Activated T-cell treated with anti-CD3 and anti-CD28 coated beads for 48 hours (primary cell): Measurements from ENCODE around the gene MYO5C.
A peak's percentile ranks its signal among the peaks of the same experiment; 100 is the strongest.

ENCODE experiments used
- DNase-seq: peaks from one replicate; pipeline ENCODE4 v3.0.0-alpha.2; 2020; ENCODE audit warnings: low read depth

MYO5C gene, protein sequence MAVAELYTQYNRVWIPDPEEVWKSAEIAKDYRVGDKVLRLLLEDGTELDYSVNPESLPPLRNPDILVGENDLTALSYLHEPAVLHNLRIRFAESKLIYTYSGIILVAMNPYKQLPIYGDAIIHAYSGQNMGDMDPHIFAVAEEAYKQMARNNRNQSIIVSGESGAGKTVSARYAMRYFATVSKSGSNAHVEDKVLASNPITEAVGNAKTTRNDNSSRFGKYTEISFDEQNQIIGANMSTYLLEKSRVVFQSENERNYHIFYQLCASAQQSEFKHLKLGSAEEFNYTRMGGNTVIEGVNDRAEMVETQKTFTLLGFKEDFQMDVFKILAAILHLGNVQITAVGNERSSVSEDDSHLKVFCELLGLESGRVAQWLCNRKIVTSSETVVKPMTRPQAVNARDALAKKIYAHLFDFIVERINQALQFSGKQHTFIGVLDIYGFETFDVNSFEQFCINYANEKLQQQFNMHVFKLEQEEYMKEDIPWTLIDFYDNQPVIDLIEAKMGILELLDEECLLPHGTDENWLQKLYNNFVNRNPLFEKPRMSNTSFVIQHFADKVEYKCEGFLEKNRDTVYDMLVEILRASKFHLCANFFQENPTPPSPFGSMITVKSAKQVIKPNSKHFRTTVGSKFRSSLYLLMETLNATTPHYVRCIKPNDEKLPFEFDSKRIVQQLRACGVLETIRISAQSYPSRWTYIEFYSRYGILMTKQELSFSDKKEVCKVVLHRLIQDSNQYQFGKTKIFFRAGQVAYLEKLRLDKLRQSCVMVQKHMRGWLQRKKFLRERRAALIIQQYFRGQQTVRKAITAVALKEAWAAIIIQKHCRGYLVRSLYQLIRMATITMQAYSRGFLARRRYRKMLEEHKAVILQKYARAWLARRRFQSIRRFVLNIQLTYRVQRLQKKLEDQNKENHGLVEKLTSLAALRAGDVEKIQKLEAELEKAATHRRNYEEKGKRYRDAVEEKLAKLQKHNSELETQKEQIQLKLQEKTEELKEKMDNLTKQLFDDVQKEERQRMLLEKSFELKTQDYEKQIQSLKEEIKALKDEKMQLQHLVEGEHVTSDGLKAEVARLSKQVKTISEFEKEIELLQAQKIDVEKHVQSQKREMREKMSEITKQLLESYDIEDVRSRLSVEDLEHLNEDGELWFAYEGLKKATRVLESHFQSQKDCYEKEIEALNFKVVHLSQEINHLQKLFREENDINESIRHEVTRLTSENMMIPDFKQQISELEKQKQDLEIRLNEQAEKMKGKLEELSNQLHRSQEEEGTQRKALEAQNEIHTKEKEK (N-terminal part only)

DNA sequence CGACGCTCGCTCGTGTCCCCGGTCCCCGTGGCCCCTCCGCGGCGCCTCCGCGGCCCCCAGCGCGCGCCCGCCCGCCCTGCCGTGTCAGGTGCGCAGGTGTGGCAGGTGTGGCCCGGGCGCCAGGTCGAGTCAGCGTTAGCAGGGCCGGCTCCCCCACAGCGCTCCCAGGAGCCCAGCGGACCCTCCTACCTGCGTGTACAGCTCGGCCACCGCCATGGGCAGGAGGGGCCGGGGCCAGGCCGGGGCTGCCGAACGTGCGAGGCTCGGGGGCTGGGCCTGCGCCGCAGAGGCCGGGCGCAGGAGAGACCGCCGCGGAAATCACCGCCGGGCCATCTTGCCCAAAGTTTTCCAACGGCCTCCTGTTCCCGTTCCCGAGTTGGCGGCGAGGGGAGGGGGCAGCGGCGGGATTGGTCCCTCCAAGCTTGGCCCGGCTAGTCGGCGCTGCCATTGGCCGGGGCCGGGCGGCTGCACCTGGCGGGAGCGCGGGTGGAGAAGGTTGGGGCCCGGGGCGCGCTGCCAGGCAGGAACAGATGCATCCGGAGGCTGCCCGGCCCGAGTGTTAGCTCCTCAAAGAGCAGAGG is at the start of gene MYO5C:
MYO5C (minus strand) TSS at position 384 of the 581 bp plus-strand sequence; CDS start at position 216, 168 bp downstream.
- no peak for DNase-seq

DNA sequence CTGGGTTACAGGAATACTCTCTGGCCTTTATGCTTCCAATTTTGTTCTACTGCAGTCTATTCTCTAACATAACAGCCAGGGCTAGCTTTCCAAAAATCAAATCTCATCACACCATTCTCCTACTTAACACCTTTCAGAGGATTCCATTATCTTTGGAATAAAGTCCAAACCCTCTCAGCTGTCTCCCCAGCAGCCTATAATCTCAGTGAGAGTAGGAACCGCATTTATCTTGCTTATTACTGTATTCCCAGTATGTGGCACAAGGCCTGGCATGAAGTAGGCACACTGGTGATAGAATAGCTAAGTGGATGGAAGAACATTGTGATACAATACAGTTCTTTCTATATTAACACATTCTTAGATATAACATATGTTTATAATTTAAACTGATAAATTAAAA is 49.0 kb upstream of the MYO5C start:
- DNase-seq = no peak

DNA sequence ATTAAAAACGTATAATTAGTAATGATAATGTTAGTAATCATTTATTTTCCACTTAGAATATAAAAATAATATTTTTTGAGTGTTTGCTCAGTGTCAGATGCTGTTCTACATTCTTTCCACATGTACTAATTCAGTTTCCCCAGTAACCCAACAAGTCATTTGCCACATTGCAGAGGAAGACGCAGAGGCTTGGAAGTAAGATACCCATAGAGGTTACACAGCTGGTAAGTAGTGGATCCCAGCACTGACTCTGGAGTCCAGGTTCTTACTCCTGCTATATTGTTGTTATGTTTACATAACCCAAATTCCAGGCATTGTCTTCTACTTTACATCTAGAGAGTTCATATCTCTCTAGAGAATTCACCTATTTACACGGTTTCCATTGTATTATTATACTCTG is 48.2 kb upstream of the MYO5C start:
- no peak for DNase-seq

DNA sequence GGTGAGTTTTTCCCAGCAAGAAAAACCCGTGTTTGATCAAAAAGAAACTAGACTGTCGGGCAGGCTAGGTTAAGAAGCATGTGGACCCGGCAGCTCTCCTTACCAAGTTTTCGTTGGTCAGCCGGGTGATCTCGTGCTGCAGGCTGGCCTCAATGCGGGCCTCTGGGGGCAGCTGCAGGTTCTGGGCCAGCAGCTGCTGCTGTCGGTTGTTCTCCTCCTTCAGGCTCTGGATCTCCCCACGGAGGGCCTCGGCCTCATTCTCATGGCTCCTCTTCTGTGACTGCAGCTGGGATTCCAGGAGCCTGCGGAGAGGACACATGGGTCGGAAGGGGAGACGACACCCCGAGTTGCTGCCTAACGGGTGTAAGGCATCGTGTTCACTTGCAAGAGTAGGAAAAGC is 44.5 kb upstream of the MYO5C start:
- DNase-seq = no peak

DNA sequence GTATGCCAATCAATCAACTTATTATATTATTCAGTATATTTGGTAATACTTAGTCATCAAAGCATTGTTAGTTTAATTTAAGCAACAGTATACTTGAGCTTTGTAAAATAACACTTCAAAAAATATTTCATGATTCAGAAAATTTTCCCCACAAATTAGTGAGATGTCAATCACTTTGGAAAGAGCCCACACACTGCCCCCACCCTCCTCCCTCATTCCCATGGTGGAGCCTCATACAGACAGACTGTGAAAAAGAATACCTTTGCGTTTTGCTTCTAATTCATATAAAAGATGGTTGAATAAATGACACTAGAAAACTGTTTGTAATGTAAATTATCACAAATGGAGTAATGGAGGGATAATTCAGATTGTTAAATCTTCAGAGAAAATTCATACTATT is 43.3 kb upstream of the MYO5C start:
- DNase-seq = no peak

DNA sequence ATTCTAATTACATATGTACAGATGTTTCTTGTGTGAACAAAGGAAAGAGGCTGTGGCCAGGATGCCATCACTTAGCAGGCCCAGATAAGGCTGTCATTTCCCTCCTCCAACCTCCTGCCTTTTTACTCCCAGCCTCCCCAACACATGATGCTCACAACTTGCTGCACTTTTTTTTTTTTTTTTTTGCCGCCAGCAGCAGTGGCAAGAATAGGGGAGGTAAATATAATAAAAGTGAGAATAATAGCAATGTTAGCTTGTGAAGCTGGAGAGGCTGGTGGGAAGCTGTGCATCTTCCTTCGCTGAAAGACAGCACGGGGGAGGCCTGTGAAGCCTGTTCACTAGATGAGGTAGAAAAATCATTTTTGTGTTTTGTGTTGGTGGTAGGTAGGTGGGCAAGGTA is 42.5 kb upstream of the MYO5C start:
- no peak for DNase-seq

DNA sequence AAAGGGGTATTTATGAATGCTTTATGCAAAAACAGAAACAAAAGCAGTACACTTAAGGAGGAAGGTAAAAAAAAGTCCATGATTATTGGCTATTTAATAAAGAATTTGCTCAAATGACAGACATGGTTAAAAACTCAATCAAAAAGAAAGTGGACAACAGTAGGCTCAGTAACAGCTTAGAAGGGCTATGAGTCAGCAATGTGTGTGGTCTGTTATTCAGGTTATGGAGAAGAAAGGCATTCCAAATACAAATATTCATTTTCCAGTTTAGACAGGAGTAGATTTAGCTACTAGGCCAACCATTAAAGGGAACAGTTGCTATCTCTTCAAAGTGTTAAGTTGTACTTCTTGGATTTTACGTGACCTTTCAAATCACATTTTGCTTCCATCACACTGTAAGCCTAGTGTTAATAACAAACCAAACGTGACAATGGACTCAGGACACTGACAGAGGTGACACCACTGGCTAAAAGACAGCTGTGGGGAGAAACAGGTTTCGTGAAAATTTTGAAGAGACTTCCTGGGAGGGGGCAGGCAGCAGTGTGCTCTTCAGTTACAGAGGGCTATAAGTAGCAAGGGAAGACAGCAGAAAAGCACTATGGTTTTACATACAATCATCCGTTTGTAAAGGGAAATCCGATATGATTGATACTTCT is 41.7 kb upstream of the MYO5C start:
- no peak for DNase-seq

DNA sequence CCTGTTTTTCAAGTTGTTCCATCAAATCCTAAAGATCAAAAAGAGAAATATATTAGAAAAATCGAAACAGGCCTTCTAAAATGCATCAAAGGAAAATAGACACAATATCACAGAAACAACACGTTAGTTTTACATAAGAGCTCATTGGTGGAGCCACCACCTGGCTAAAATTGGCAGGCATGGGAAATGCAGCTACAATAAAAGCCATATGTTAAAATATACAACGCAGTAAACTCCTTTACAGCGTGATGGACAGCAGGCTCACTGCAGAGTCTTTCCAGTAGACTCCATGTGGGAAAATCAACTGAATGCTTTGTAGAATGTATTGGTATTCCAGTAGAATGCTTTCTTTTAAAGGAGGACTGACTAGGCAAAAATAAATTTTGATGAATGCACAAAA is 40.9 kb upstream of the MYO5C start:
- DNase-seq = no peak

DNA sequence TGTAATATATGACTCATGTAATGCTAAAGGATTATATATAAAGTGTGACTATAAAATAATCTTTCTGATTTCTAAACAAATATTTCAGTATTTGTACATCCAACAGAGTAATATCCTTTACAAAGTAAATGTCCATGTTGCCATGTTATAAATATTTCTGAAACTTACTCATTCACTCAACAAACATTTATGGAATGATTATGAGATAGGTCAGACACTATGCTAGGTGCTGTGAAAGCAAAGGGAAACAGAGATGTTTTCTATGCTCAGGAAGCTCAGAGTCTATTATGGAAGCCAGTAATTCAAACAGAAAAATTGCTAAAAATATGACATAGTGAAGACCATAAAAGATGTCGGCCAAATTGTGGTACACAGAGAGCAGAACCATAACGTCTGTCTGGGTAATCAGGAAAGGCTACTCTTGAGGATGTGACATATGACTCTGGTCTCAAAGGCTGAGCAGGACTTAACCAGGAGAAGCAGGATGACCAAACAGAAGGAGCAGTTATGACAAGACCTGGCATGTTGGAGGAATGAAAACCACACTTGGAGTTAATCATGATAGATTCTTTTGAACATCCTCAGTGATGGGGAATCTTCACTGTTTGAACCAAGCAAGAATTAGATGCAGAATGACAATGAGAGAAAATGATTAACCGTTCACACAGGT is 39.0 kb upstream of the MYO5C start:
- no peak for DNase-seq

DNA sequence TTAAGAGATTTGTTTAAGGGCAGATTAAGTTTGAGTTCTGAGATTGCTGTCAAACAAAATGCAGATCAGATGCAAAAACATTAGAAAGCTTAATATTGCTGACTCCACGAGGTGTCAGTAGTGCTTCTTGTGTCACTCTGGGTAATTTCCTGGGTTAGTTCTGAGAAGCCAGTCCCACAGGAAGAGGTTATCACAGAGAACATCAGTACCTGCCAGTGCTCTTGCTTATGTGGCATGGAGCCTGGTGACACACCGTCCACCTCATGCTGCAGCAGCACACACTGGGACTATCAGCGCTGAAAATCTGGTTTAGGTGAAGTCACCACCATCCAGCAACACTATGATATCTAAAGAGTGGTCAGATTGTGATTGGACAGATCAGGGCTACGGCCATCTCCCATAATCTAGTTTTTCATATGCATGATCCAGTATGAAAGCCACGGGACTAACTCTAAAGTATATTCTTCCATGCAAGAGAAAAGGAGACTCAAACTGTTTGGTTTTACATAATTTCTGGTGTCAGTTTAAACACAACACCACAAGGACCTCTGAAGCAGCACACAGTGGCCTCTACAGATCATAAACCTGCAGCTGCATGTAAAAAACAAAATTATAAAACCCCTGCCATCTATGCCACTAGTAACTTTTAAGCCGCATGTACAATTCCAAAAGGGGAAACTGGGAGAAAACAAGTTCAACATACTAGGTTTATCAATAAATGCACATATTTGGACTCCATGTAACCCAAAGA is 36.1 kb upstream of the MYO5C start:
- DNase-seq = peak; percentile 30

DNA sequence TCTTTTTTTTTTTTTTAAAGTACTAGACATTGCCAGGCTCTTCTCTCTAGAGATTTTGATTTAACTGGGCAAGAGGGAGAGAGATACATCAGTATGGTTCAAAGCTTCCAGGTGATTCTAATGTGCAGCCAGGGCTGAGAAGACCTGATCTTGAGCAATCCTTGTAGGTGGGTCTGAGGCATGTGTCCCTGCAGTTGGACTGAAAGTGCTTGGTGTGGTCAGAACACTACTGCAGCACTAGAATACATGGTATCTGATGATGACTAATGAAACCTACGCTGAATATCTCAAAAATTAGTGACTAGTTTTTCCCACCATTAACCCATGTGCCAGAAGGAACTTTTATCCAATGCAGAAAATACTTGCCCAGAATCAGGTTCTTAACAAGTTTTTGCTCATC is 34.4 kb upstream of the MYO5C start:
- DNase-seq = no peak

DNA sequence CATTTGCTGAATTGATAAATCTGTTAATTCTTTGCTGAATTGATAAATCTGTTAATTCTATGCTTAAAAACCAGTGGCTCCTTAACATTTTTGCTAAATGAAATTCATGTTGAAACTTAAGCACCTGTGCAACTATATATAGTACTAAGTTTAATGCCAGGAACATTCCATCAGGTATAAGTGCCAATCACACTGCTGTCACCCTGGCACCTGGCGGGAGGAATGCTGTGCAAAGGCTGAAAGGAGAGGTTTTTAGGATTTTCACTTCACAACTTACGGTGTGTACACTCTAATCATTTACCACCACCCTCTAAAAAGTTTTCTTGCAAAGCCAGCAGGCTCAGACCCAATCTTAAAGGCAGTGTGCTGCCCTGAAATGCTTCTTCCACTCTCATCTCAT is 33.5 kb upstream of the MYO5C start:
- no peak for DNase-seq

DNA sequence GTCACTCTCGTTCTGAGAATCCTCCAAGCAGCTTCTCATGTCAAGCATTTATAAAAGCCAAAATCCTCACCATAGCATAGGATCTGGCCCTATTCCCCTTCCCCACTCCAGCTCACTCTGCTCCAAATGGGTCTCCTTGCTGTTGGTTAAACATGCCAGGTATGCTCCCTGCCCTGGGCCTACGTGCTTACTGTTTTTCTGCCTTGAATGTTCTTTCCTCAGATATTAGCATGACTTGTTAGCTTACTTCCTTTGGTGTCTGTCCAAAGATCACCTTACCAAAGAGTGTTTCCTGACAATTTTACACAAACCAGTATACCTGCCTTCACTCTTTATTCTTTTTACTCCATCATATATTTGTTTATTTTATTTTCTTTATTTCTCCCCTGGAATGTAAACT is 33.1 kb upstream of the MYO5C start:
- no peak for DNase-seq

DNA sequence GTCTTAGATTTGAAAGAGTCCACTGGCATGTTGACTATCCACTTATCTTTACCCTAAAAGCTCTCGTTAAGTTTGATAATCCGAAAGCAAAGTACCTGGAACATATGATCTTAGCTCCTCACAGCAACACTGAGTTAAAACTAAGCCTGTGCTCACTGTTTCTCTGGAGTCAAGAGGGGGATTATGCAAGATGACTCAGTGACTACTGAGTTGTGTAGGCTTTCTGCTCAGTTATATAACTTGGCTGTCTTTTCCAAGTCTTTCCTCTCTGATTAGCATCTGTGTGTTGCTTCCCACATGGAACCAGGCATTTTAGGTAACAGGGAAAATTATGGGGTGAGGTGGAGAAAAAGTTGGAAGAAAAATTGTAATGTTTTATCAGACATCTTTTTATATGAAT is 31.2 kb upstream of the MYO5C start:
- no peak for DNase-seq

DNA sequence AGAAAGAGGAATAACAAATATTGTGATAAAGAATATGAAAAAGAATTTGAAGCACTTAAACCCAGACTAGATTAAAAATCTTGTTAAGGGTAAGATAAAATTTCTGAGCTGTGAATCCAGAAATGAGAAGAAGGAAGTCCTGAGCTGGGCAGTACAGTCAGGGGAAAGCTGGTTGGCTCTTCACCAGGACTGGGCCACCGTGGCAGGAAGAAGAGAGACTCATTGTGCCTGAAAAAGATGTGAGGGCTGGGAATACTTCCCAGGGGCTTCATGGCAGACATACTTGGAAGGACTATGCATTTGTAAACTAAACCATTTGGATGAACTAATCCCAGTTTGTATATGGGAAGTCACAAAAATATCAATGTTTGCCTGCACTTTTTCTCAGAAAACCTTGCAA is 28.5 kb upstream of the MYO5C start:
- DNase-seq = no peak

DNA sequence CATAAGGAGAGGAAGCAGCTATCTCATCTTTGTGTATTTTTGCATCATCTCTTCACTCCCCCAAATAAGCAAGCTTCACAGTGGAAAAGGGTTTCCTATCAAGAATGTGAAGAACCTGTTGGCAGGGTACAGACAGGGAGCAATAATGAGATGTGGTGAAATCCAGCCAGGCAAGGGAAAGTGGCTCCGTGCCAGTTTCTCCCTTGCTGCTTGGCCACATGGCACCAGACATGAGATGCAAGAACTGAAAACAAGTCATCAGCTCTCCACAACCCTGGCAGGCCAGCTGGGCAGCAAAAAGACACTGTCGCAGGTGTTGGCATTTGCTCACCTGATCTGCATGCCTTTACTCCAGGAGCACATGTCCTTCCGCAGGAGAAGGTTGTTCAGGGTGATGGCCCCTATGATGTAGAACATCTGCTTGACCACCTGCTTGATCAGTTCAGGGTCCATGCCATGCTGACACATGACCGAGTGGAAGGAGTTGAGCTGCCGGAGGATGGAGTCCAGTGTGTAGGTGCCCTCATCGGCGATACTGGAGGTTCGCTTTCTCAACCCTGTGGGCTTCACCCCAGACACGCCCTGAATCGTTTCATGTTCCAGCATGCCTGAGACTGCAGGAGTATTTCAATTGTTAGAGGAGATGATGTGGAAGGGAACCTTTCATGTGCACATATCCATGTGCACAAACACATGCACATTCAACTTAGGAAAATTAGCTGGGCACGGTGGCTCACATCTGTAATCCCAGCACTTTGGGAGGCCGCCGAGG is 23.3 kb upstream of the MYO5C start:
- DNase-seq = no peak

DNA sequence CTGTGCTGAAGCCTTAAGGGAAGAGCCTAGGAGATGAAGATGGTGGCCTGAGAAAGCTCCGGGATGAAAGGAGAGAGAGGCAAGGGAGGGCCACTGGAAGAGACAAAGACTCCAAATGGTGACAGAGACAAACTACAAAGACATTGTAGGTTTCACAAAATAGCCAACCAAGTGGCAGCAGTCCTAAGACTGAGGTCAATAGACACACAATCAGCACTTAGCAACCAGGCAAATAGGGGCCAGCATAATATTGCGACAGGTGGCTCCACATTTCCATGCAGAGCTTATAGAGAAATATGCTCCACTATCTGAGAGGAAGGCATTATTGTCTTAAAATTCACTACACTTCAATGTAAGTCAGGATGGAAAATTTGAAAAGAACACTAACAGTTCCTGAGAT is 22.1 kb upstream of the MYO5C start:
- DNase-seq = no peak

DNA sequence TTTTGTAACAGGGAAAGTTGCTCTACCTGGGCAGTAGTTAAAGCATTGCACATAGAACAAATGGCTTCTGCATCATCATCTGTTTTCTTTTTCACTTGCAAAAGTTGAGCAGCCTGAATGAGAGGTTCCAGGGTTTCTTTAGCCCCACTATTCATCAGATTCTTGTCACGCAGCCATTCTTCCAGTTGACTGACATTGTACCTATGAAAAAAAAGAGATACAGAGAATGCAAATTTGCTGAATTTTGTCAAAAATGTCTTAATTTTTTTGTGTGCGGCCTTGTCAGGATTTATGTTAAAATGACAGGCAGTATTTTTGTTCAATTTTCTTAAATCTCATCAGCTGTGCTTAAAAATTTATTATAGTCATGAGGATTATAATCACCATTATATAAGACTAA is 21.4 kb upstream of the MYO5C start:
- DNase-seq = no peak

DNA sequence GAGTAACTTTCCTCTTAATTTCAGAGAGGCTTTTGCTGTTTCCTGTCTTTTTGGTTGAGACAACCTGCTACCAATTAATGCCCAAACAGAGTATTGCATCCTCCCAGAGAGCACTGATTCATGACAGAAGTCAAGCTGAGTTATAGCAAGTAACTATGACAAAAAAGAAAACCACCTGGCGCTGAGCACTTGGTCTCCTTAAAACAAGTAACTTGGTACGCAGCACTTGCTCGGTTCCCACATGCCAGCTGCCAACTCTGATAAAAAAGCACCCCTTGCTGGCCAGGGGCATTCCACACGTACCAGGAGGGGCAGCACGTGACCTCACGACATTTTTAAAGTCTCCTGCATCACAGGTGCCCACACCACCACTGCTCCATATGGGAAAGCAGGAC is 13.5 kb upstream of the MYO5C start:
- no peak for DNase-seq
